ENCODE data around the gene TMED10.

Gene TMED10

GRCh38 chr14:75084513-75084912 lies 91.9 kb downstream of the TMED10 start:
- no peak for DNase-seq (ENCODE audit: low read depth)

GRCh38 chr14:75083271-75083670 lies 93.1 kb downstream of the TMED10 start:
- DNase-seq (ENCODE audit: low read depth), result no peak

GRCh38 chr14:75081660-75082229 lies 94.7 kb downstream of the TMED10 start:
- no peak for DNase-seq (ENCODE audit: low read depth)
